Measurements from ENCODE around the gene CNN1. TPM values are rescaled to one million over a fixed set of nuclear protein-coding genes. Genes with fewer than 3 reads are reported as not detected.

Gene CNN1
- total and polyA plus RNA-seq, 9 of the 15 experiments (the other 6 are each of a cell fraction or from before 2014, with no cell fraction given): 0.23 to 10.6 (median 5.2) TPM

GRCh38 chr19:11535792-11536595, 2.7 kb upstream of the CNN1 start (continued):
- TF ChIP-seq CREB3L1 (IDR thresholded peaks at IDR 0.05; ENCODE audit: borderline replicate concordance, low read depth) (peak; percentile 15; the same call in 1 of the 2 replicates), WHSC1 (IDR thresholded peaks at IDR 0.05; ENCODE audit: low read length) (no peak), CHD4 (IDR thresholded peaks at IDR 0.05; ENCODE audit: insufficient read depth, insufficient replicate concordance, low read depth, low read length, poor library complexity, severe bottlenecking) (peak; percentile 45), ZNF668 (CRISPR knock-in tag; IDR thresholded peaks at IDR 0.05) (no peak), ZFP30 (CRISPR knock-in tag; IDR thresholded peaks at IDR 0.05; ENCODE audit: borderline replicate concordance) (no peak), FOSL1 (tag; conservative IDR thresholded peaks at IDR 0.05) (peak; percentile 100), ZNF699 (CRISPR knock-in tag; IDR thresholded peaks at IDR 0.05; ENCODE audit: insufficient replicate concordance) (no peak), FUS (optimal IDR thresholded peaks at IDR 0.05; ENCODE audit: low read depth, low read length) (peak; percentile 73), JUND (IDR thresholded peaks at IDR 0.05; ENCODE audit: borderline replicate concordance, low read depth, low read length) (peak; percentile 100), JUND (tag; IDR thresholded peaks at IDR 0.05; ENCODE audit: borderline replicate concordance, low read depth, low read length) (peak; percentile 98), SREBF1 (IDR thresholded peaks at IDR 0.05; ENCODE audit: borderline replicate concordance, low read depth, low read length) (no peak), CREB1 (IDR thresholded peaks at IDR 0.05) (peak; percentile 89), CREB1 (CRISPR knock-in tag; IDR thresholded peaks at IDR 0.05) (peak; percentile 93), ZNF696 (CRISPR knock-in tag; conservative IDR thresholded peaks at IDR 0.05) (no peak), RAD21 (CRISPR knock-in tag; conservative IDR thresholded peaks at IDR 0.05 in 1 of 2, IDR thresholded peaks at IDR 0.05 in 1 of 2) (peak; percentile 50 to 54), TEAD2 (tag; IDR thresholded peaks at IDR 0.05) (no peak), RB1 (IDR thresholded peaks at IDR 0.05; ENCODE audit: low read depth) (peak; percentile 98), ETV1 (tag; conservative IDR thresholded peaks at IDR 0.05; ENCODE audit: low read depth) (no peak), MBD2 (IDR thresholded peaks at IDR 0.05; ENCODE audit: borderline replicate concordance, low read depth) (0 out of 2 replicates have a peak, but pooled peaks have one; percentile 26), RBM22 (IDR thresholded peaks at IDR 0.05; ENCODE audit: low read depth, low read length, poor library complexity, severe bottlenecking) (peak; percentile 51), PCBP2 (IDR thresholded peaks at IDR 0.05; ENCODE audit: low read depth, low read length, poor library complexity, severe bottlenecking) (no peak)
- TF ChIP-seq, protein P1, sequence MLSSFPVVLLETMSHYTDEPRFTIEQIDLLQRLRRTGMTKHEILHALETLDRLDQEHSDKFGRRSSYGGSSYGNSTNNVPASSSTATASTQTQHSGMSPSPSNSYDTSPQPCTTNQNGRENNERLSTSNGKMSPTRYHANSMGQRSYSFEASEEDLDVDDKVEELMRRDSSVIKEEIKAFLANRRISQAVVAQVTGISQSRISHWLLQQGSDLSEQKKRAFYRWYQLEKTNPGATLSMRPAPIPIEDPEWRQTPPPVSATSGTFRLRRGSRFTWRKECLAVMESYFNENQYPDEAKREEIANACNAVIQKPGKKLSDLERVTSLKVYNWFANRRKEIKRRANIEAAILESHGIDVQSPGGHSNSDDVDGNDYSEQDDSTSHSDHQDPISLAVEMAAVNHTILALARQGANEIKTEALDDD (IDR thresholded peaks at IDR 0.05): no peak
- TF ChIP-seq, protein P2, sequence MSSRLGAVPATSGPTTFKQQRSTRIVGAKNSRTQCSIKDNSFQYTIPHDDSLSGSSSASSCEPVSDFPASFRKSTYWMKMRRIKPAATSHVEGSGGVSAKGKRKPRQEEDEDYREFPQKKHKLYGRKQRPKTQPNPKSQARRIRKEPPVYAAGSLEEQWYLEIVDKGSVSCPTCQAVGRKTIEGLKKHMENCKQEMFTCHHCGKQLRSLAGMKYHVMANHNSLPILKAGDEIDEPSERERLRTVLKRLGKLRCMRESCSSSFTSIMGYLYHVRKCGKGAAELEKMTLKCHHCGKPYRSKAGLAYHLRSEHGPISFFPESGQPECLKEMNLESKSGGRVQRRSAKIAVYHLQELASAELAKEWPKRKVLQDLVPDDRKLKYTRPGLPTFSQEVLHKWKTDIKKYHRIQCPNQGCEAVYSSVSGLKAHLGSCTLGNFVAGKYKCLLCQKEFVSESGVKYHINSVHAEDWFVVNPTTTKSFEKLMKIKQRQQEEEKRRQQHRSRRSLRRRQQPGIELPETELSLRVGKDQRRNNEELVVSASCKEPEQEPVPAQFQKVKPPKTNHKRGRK (tag; IDR thresholded peaks at IDR 0.05): no peak
